ENCODE data around the gene CHST3.
A peak's percentile ranks its signal among the peaks of the same experiment; 100 is the strongest.
"Not testable (repeated sequence)": the region's sequence is repeated elsewhere in the genome, so short reads cannot be mapped to it uniquely, and the experiment has no call there.

CHST3 gene

DNA sequence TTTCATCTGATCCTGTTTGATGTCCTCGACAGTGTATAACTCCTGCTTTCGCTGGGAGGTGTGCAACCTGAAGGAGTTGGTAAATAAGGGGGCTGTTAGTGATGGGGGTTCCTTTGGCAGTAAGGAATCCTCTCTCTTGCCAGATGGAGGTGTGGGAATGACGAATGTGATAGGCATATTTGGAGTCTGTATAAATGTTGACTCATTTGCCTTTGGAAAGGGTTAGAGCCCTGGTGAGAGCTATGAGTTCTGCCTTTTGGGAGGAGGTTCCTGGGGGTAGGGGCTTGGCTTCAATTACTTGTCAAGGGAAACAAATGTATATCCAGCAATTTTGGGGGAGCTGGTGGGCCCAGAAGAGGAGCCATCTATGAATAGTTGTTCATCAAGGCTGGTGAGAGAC, 11.4 kb upstream of the CHST3 start:
- DNase-seq, result no peak

GRCh38 chr10:71957546-71958275, 6.5 kb upstream of the CHST3 start:
- no peak for DNase-seq

DNA sequence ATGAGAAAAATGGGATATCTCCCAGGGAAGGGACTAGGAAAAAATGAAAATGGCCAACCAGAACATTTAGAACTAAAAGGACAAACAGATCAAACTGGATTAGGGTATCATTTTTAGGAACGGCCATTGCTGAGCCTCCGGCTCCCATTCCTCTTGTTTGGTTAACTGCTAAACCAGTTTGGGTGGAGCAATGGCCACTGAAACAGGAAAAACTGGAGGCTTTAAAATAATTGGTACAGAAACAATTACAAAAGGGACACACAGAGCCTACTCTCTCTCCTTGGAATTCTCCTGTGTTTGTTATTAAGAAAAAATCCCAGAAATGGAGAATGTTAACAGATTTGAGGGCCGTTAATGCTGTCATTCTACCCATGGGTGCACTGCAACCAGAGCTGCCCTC, 4.7 kb upstream of the CHST3 start:
- no peak for DNase-seq

DNA sequence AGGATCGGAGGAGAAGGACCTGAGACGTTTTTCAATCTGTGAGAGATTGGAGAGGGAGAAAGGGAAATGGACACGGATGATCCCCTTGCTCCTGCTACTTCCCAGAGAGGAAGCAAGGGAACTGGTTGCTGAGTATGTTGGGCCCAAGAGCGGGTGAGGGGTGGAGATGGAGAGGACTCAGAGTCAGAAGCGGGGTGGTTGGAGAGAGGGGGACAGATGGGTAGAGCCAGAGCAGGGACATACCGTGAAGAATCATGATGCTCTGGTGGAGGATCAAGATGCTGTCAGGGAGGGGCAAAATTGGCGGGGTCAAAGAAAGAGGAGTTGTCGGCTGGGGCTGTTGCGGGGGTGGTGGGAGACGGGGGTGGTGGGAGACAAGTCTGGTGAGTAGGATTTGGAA, 2.4 kb upstream of the CHST3 start:
- DNase-seq, result no peak

- no peak for DNase-seq
Measured at GRCh38 chr10:71962901-71963300, 1.3 kb upstream of the CHST3 start.

DNA sequence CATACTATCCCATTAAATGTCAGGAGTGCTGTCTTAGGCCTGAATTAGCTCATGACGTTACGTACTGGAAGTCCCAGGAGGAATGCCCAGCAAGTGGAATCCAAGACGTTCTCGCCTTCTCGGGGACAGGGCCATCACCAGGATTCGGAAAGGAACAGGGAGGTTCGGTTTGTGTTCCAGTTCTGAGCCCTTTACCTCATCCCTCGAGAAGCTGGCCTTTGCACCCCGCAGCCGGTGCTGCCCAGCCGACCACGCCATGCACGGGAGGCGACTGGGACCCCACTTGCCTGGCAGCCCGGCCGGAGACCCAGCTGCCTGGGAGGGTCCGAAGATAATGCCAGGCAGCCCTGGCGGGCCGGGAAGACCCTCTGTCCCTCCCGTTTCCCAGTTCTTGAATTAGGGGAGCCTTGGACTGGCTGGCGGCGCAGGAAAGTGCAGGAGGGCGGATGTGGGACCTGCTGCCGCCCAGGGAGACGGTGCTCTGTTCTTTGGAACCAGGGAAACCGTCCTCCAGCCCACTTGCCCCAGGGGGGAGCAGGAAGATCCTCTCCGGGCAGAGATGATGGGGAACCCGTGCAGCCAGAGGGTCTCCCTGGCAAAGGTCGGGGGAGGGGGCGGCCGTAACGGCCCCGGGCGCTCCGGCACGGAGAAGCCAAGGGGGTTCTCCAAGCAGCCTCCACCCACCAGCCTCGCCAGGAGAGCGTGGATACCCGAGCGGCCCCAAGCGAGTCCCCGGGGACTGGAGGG, 671 bp upstream of the CHST3 start:
- no peak for DNase-seq

GRCh38 chr10:71964743-71965515, 734 bp downstream of the CHST3 start:
- DNase-seq, result peak; percentile 48

- no peak for DNase-seq
Measured at GRCh38 chr10:71965623-71966022, 1.4 kb downstream of the CHST3 start.

DNA sequence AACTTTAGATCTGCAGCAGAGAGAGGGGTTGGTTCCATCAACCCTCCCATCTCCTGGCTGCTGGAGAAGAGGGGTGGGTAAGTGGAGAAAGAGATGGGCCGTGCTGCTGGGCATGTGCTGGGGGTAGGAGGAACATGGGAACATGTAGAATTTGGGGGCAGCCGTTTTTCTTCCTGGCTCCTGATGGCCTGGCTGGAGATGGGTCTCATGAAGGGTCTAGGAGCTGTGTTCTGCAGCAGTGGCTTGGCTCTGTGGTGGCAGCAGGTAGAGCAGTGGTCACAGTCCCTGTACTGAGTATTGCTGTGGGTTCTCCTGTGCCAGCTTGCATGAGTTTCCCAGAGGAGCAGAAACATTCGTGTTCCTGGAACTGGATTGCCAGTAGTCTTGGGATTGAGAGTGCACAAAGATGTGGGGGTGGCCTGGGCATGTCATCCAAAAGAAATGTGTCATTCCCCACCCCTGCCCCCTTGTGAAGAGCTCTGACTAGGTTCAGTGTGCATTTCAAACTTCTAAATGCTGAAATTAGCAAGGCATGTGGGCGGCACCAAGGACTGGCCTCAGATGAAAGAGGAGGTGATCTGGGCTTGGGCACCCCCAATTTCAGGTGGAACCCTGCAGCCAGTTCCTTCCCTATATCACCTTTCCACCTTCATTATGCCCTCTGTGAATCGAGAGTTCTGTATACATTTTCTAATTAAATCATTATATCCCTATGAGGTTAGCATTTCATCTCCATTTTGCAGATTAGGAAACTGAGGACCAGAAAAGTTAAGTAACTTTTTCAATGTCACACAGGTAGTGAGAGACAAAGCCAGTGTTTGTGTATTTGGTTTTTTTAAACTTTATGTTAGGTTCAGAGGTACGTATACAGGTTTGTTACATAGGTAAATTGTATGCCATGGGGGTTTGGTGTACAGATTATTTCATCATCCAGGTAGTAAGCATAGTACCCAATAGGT, 2.1 kb downstream of the CHST3 start:
- no peak for DNase-seq

DNA sequence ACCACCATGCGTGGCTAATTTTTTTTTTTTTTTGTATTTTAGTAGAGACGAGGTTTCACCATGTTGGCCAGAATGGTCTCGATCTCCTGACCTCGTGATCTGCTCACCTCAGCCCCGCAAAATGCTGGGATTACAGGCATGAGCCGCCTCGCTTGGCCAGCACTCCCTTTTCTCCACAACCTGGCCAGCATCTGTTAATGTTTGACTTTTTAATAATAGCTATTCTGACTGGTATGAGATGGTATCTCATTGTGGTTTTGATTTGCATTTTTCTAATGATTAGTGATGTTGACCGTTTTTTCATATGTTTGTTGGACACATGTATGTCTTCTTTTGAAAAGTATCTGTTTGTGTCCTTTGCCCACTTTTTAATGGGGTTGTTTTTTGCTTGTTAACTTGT, 3.8 kb downstream of the CHST3 start:
- DNase-seq, result not testable (repeated sequence)

- no peak for DNase-seq
Measured at GRCh38 chr10:71968553-71969474, 4.6 kb downstream of the CHST3 start.

- no peak for DNase-seq
Measured at GRCh38 chr10:71969929-71970328, 5.7 kb downstream of the CHST3 start.

- DNase-seq, result no peak
Measured at GRCh38 chr10:71970331-71970730, 6.1 kb downstream of the CHST3 start.

GRCh38 chr10:71970869-71971268, 6.7 kb downstream of the CHST3 start:
- no peak for DNase-seq

DNA sequence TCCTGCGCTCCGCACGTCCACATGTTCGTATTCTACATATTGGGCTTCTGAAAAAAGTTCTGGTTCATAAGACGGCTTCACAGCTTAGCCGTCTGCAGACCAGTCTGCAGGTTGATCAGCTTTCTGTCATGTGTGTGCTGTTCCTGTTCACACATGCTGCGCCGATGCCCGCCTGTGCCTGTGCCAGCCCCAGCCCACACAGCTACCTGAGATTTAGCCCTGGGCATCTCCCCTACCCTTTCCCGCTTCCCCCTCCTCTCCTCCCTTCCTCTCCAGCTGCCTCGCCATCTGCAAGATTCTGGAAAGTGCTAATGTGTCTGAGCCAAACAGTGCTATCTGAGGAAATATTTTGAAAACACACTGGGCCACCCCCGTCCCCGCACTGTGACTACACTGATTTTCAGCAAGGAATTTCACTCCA, 7.1 kb downstream of the CHST3 start:
- DNase-seq, result no peak

DNA sequence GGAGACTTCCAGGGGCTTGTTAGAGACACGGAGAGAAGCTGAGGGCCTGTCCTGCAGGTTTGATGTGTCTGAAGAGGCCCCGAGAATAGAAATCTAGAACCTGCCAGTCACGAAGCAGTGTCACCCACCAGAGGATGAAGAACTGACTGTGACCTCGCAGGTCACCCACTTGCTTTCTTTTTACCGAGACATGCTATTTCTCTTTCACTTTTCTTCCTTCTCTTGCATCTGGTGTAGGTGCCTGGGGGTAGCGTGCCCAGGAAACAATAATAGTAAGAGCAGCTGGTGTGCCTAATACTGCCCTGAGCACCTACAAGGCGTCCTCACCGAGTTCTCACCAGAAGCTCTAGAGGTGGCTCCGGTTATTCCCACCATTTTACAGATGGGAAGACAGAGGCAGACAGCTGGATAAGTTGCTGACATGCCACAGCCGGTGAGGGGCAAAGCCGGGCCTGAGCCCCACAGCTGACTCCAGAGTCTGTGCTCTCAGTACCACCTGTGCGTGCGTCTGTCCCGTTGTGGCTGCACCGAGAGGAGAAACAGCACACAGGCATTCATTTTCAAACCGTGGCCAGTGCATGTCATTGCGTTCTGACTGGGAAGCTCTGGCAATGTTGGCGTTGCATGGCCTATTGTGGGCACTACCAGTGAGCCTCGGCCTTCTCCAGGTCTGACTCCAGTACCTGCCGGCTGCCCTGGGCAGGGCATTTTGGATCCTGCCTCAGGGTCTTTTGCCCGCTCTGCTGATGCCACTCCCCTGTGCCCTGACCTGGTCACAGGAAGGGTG, 7.8 kb downstream of the CHST3 start:
- DNase-seq, result no peak

DNA sequence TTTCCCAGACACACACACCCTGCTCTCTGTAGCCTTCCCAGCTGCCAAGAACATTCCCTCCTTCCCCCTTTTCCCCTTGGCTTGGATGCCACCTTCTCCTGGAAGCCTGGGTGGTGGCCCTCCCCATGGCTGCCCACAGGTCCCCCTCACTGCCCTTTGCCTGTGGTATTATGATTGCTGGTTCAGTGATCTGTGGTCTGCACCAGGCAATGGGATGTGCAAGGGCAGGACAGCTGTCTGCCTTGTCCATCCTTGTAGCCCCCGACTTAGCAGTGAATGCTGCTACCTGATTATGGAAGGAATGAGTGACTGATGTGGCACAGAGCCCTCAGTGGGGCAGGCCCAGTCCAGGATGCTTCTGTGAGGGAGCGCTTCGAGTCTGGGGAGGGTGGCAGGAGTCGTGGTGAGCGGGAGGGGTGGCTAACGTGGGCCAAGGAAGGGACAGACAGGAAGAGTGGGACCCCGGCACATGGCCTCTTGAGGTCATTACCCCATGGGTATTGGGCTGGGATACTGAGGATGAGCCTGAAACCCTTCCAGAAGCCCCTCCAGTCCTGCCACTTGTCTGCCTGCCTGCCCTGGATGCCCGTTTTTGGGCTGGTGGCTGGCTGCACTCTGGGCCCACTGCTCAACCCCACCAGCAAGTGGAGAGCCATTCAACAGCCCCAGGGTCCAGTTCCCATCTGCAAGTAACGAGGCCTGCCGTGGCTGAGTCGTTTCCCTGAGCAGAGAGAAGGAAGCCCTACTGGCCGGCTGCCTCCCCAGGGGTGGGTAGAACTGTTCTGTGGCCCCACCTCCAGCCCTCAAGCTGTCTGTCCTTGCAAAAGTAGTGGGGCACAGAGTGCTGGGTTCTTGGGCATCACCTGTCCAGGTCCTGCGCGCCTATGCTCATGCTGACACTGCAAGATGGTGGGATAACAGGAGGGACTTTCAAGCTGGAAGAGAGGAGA, 8.8 kb downstream of the CHST3 start:
- no peak for DNase-seq

DNA sequence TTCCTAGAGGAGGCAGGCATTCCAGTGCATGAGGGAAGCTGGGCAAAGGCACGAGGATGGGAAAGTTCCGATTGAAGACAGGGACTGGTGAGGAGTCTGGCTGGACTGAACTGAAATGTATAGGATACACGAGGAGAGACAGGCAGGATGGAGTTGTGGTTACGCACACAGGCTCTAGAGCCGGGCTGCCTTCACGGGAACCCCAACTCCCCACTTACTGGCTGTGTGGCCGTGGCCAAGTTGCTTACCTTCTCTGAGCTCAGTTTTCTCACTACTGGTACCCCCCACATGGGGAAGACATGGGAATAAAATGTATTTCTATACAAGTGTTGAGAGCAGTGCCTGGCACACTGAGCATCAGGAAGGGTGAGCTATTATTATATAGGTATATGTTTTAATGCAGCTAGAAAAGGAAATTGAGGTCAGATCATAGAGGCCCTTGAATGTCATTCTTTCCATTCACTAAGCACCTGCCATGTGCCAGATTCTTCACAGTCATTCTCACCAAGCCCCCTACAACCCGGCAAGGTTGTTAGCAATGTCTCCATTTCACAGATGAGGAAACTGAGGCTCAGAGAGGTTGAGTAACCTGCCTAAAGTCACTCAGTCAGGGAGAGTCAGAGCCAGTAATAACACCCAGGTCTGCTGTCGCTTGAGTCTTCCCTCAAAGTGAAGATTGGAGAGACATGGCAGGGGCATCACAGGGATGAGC, 9.7 kb downstream of the CHST3 start:
- no peak for DNase-seq

All from stimulated activated CD4-positive, alpha-beta T cell treated with anti-CD3 and anti-CD28 coated beads, Interleukin-12 subunit alpha, Interleukin-12 subunit beta, amount 100 ng/mL, for 4 hours (primary cell).